Measurements from ENCODE around the gene TPPP2.

The TPPP2 gene

GRCh38 chr14:21077672-21078071 lies 47.7 kb downstream of the TPPP2 start:
- no peak for DNase-seq (ENCODE audit: low spot score)

- DNase-seq (ENCODE audit: low spot score) = no peak
Measured at GRCh38 chr14:21078287-21078686, 48.3 kb downstream of the TPPP2 start.

GRCh38 chr14:21078726-21079125 lies 48.7 kb downstream of the TPPP2 start:
- DNase-seq (ENCODE audit: low spot score) = no peak

- peak; percentile 53 for DNase-seq (ENCODE audit: low spot score)
Measured at GRCh38 chr14:21081521-21082142, 51.6 kb downstream of the TPPP2 start.
